ENCODE measurements around the gene OSBPL6.

Gene OSBPL6

DNA sequence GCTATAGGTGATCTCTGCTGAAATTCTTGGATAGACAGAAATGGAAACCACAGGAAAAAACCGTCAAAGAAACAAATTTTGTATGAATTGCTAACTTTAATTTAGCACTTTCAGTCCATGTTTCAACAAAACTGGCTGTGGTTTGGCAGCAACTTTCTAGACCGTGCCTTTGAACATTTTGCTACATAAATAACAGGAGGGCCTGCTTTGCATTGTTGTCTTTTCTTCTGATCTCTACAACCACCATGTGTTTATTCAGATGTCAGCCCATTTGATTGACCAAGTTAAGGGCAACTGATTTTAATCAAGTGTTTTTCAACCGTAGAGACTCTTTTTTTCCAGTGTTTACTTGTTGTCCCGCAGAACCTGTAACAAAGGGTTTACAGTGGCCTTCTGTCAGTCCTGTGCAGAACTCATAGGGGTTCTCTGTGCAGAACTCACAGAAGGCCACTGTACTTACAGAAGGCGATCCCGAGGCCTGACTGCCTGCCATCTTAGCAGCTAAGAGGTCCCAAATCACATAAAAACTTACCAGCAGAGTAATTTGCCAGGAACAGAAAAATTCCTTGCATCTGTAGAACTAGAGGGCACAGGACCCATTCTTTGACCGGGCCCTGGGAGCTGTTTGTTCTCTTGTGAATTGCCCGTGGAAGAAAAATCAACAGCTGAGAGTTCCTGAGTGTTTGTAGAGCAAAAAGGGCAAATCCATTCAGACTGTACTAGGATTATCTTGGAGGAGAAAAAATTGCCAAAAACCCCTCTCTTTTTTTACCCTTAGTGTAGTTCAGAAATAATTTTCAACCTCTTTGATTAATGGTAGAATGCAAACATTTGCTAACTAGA, 136.1 kb downstream of the OSBPL6 start:
- ATAC-seq: no peak

DNA sequence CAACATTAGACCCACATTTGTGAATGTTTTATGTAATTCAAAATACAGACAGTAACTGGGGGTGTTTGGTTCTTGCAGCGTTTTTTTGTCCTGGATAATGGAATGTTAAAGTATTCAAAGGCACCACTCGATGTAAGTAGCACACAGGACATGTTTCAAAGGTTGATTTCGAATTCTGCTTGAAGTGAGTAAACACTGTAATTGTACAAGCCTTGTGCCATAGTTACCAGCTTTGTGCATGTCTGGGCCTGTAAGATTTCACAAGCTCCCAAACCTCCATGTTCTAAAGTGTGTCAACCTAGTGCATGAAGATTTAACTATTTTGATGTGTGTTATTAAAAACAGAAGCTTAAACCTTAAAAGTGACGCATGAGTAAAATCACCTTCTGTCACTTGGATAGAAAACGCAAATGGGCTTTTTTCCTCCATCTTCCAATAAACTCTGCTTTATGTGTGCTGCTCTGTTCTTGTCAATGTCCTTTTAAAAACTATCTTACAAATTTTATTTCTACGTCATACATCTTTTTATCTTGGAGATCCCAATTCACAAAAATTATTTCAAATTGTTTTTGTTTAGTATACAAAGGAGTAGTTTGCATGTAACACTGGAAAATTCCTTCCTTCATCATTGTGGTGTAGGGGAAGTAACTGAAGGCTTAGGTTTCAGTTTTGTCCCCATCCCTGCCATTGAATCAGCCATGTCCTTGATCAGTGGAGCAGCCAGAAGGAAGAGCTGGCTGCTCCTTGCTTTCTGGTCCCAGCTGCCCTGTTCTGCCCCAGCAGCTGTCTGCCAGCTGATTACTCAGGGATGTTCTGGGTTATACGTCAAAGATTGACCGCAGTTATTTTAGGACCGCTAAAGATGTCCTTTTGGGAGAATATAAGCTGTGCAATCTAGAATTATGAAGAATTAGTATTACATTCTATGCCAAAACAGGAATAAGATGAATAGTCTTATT, 137.4 kb downstream of the OSBPL6 start:
- ATAC-seq: no peak
- no peak for TF ChIP-seq ARNTL (CRISPR knock-in tag; IDR thresholded peaks at IDR 0.05; ENCODE audit: borderline replicate concordance, low read depth)
- TF ChIP-seq, protein P1, sequence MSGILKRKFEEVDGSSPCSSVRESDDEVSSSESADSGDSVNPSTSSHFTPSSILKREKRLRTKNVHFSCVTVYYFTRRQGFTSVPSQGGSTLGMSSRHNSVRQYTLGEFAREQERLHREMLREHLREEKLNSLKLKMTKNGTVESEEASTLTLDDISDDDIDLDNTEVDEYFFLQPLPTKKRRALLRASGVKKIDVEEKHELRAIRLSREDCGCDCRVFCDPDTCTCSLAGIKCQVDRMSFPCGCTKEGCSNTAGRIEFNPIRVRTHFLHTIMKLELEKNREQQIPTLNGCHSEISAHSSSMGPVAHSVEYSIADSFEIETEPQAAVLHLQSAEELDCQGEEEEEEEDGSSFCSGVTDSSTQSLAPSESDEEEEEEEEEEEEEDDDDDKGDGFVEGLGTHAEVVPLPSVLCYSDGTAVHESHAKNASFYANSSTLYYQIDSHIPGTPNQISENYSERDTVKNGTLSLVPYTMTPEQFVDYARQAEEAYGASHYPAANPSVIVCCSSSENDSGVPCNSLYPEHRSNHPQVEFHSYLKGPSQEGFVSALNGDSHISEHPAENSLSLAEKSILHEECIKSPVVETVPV (CRISPR knock-in tag; IDR thresholded peaks at IDR 0.05): no peak
- no peak for TF ChIP-seq ZFP30 (CRISPR knock-in tag; IDR thresholded peaks at IDR 0.05)
- no peak for TF ChIP-seq OSR1 (CRISPR knock-in tag; IDR thresholded peaks at IDR 0.05)
- TF ChIP-seq TSHZ2 (CRISPR knock-in tag; IDR thresholded peaks at IDR 0.05): no peak
- TF ChIP-seq, protein P2, sequence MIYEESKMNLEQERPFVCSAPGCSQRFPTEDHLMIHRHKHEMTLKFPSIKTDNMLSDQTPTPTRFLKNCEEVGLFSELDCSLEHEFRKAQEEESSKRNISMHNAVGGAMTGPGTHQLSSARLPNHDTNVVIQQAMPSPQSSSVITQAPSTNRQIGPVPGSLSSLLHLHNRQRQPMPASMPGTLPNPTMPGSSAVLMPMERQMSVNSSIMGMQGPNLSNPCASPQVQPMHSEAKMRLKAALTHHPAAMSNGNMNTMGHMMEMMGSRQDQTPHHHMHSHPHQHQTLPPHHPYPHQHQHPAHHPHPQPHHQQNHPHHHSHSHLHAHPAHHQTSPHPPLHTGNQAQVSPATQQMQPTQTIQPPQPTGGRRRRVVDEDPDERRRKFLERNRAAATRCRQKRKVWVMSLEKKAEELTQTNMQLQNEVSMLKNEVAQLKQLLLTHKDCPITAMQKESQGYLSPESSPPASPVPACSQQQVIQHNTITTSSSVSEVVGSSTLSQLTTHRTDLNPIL (CRISPR knock-in tag; IDR thresholded peaks at IDR 0.05; ENCODE audit: low read depth): no peak
- no peak for TF ChIP-seq PPARA (CRISPR knock-in tag; IDR thresholded peaks at IDR 0.05; ENCODE audit: borderline replicate concordance)
- no peak for TF ChIP-seq ZNF8 (CRISPR knock-in tag; IDR thresholded peaks at IDR 0.05)
- no peak for TF ChIP-seq POU6F1 (CRISPR knock-in tag; IDR thresholded peaks at IDR 0.05; ENCODE audit: borderline replicate concordance, low read depth)
- TF ChIP-seq SNAI2 (CRISPR knock-in tag; IDR thresholded peaks at IDR 0.05): no peak
- TF ChIP-seq, protein P3, sequence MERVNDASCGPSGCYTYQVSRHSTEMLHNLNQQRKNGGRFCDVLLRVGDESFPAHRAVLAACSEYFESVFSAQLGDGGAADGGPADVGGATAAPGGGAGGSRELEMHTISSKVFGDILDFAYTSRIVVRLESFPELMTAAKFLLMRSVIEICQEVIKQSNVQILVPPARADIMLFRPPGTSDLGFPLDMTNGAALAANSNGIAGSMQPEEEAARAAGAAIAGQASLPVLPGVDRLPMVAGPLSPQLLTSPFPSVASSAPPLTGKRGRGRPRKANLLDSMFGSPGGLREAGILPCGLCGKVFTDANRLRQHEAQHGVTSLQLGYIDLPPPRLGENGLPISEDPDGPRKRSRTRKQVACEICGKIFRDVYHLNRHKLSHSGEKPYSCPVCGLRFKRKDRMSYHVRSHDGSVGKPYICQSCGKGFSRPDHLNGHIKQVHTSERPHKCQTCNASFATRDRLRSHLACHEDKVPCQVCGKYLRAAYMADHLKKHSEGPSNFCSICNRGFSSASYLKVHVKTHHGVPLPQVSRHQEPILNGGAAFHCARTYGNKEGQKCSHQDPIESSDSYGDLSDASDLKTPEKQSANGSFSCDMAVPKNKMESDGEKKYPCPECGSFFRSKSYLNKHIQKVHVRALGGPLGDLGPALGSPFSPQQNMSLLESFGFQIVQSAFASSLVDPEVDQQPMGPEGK (CRISPR knock-in tag; IDR thresholded peaks at IDR 0.05; ENCODE audit: borderline replicate concordance): no peak
- TF ChIP-seq ISL1 (CRISPR knock-in tag; IDR thresholded peaks at IDR 0.05): no peak
- no peak for TF ChIP-seq ESRRG (CRISPR knock-in tag; IDR thresholded peaks at IDR 0.05)

More for the DNA sequence above, 136.1 kb downstream of the OSBPL6 start:
- no peak for TF ChIP-seq PPARA (CRISPR knock-in tag; IDR thresholded peaks at IDR 0.05; ENCODE audit: borderline replicate concordance)
- TF ChIP-seq, protein P3 (CRISPR knock-in tag; IDR thresholded peaks at IDR 0.05; ENCODE audit: borderline replicate concordance): no peak
- TF ChIP-seq ZNF70 (CRISPR knock-in tag; IDR thresholded peaks at IDR 0.05): no peak
- no peak for TF ChIP-seq RARB (CRISPR knock-in tag; IDR thresholded peaks at IDR 0.05)
- TF ChIP-seq TCF4 (CRISPR knock-in tag; IDR thresholded peaks at IDR 0.05; ENCODE audit: borderline replicate concordance): no peak
- no peak for TF ChIP-seq SNAI2 (CRISPR knock-in tag; IDR thresholded peaks at IDR 0.05)
- TF ChIP-seq ISL1 (CRISPR knock-in tag; IDR thresholded peaks at IDR 0.05): no peak
- no peak for TF ChIP-seq OSR1 (CRISPR knock-in tag; IDR thresholded peaks at IDR 0.05)
- no peak for TF ChIP-seq TOX (CRISPR knock-in tag; IDR thresholded peaks at IDR 0.05; ENCODE audit: borderline replicate concordance)
- no peak for TF ChIP-seq ZNF8 (CRISPR knock-in tag; IDR thresholded peaks at IDR 0.05)
- no peak for TF ChIP-seq GLIS3 (CRISPR knock-in tag; IDR thresholded peaks at IDR 0.05)
- no peak for TF ChIP-seq ARNTL (CRISPR knock-in tag; IDR thresholded peaks at IDR 0.05; ENCODE audit: borderline replicate concordance, low read depth)
- TF ChIP-seq TSHZ2 (CRISPR knock-in tag; IDR thresholded peaks at IDR 0.05): no peak
- TF ChIP-seq ZFP3 (CRISPR knock-in tag; IDR thresholded peaks at IDR 0.05): no peak
